Smooth muscle cell (in vitro differentiated cells): Measurements from ENCODE around the gene NFASC. TPM values are rescaled to one million over a fixed set of nuclear protein-coding genes. Genes with fewer than 3 reads are reported as not detected.

Source experiments
- DNase-seq: peaks from one replicate; lab custom pipeline; 2025; ENCODE audit not compliant: unreplicated experiment; lab: John Stamatoyannopoulos, UW
- H2AFZ ChIP-seq: fragments of 200-600 bp; sonication (generic); 2 replicates; pipeline ENCODE4 v1.6.0; 2016; ENCODE audit warnings: antibody characterized with exemption, low read depth, mild to moderate bottlenecking
- H3F3A ChIP-seq: fragments of 200-600 bp; sonication (generic); 2 replicates; pipeline ENCODE4 v1.6.0; 2017; ENCODE audit warnings: antibody characterized with exemption, low read depth
- H3K27ac ChIP-seq: fragments of 200-600 bp; sonication (generic); 2 replicates; pipeline ENCODE4 v1.5.1; 2016; ENCODE audit warnings: low read depth, mild to moderate bottlenecking
- H3K27me3 ChIP-seq: fragments of 200-600 bp; sonication (generic); 2 replicates; pipeline ENCODE4 v1.6.1; 2016; ENCODE audit warnings: low read depth, mild to moderate bottlenecking
- H3K36me3 ChIP-seq: fragments of 200-600 bp; sonication (generic); 2 replicates; pipeline ENCODE4 v1.5.1; 2016; ENCODE audit warnings: low read depth
- H3K4me1 ChIP-seq: fragments of 200-600 bp; sonication (generic); 2 replicates; pipeline ENCODE4 v1.5.1; 2016; ENCODE audit warnings: low read depth
- H3K4me2 ChIP-seq: fragments of 200-600 bp; sonication (generic); 2 replicates; pipeline ENCODE4 v1.6.0; 2016; ENCODE audit warnings: mild to moderate bottlenecking
- H3K4me3 ChIP-seq: fragments of 200-600 bp; sonication (generic); 2 replicates; pipeline ENCODE4 v1.5.1; 2016; ENCODE audit warnings: mild to moderate bottlenecking
- H3K79me2 ChIP-seq: fragments of 200-600 bp; sonication (generic); 2 replicates; pipeline ENCODE4 v1.6.0; 2016; ENCODE audit warnings: low read depth, mild to moderate bottlenecking
- H3K9ac ChIP-seq: fragments of 200-600 bp; sonication (generic); 2 replicates; pipeline ENCODE4 v1.6.0; 2016; ENCODE audit warnings: low read depth
- H3K9me3 ChIP-seq: fragments of 200-600 bp; sonication (generic); replicated peaks from 2 replicates; pipeline ENCODE4 v1.5.1; 2016; ENCODE audit warnings: low read depth
- H4K20me1 ChIP-seq: fragments of 200-600 bp; sonication (generic); 2 replicates; pipeline ENCODE4 v1.6.0; 2016; ENCODE audit warnings: low read depth
- CTCF ChIP-seq: fragments of 200-600 bp; sonication (generic); IDR thresholded peaks from 2 replicates; pipeline ENCODE4 v1.5.1; 2017; ENCODE audit warnings: borderline replicate concordance, mild to moderate bottlenecking, antibody characterized with exemption; ENCODE audit not compliant: insufficient read depth, poor library complexity, severe bottlenecking
- WGBS: methylation state at CpG from one replicate; pipeline ENCODE4 v1.1.7; 2016; ENCODE audit warnings: low lambda C conversion rate; 5-methylcytosine and 5-hydroxymethylcytosine counted together
- polyA plus RNA-seq: library from polyadenylated mRNA; unstranded; fragments of >200 nt; fragmentation: Nextera tagmentation; extraction: Ambion mirVana; gene quantifications from 2 replicates; pipeline ENCODE4 v1.2.1, GENCODE V29; 2016
- total RNA-seq: library from RNA; depleted of rRNA; stranded (reverse); fragments of >200 nt; gene quantifications from 2 replicates; pipeline ENCODE4 v1.2.3, GENCODE V29; 2014

The NFASC gene
- total and polyA plus RNA-seq, 2 experiments from 2014 or later, result 0.09 to 0.63 TPM

GRCh38 chr1:204894031-204894430 is 23.4 kb downstream of the NFASC start:
- no peak for DNase-seq
- Histone ChIP-seq H3K4me3 (no peak overlapping the region), H3K27me3 (peaks cover 67% of the 10 kb centered on the region), H4K20me1 (no peaks in the 10 kb centered on the region), H3K4me1 (no peaks in the 10 kb centered on the region), H3F3A (no peaks in the 10 kb centered on the region), H2AFZ (no peak overlapping the region), H3K36me3 (no peaks in the 10 kb centered on the region), H3K9ac (no peak overlapping the region), H3K27ac (no peak overlapping the region), H3K4me2 (no peak overlapping the region), H3K9me3 (no peaks in the 10 kb centered on the region), H3K79me2 (no peaks in the 10 kb centered on the region)
- no peak for TF ChIP-seq CTCF

- H3K36me3 ChIP-seq, result no peaks in the 10 kb centered on the region
- H3K9me3 ChIP-seq, result no peaks in the 10 kb centered on the region
- H3K4me1 ChIP-seq, result no peaks in the 10 kb centered on the region
- no peaks in the 10 kb centered on the region for H3F3A ChIP-seq
- H3K4me3 ChIP-seq, result no peak overlapping the region
- H3K27ac ChIP-seq, result no peak overlapping the region
- no peaks in the 10 kb centered on the region for H3K79me2 ChIP-seq
- TF ChIP-seq CTCF, result no peak
- H2AFZ ChIP-seq, result no peak overlapping the region
- no peaks in the 10 kb centered on the region for H4K20me1 ChIP-seq
- peaks cover 71% of the 10 kb centered on the region for H3K27me3 ChIP-seq
- H3K9ac ChIP-seq, result no peak overlapping the region
- whole genome bisulfite sequencing, result 91% methylated on average over 1 of the region's 1 CpG
- H3K4me2 ChIP-seq, result no peak overlapping the region
- no peak for DNase-seq
These were observed 23.9 kb downstream of the NFASC start for GRCh38 chr1:204894606-204895005.

GRCh38 chr1:204896023-204896422 is 25.4 kb downstream of the NFASC start:
- Histone ChIP-seq H3K4me2 (no peak overlapping the region), H4K20me1 (no peaks in the 10 kb centered on the region), H3K9me3 (no peaks in the 10 kb centered on the region), H3K27ac (no peak overlapping the region), H3K4me1 (no peaks in the 10 kb centered on the region), H3K36me3 (no peaks in the 10 kb centered on the region), H3K4me3 (no peak overlapping the region), H3K9ac (no peak overlapping the region), H3K79me2 (no peaks in the 10 kb centered on the region), H3F3A (no peaks in the 10 kb centered on the region), H2AFZ (no peak overlapping the region), H3K27me3 (peaks cover 85% of the 10 kb centered on the region)
- no peak for DNase-seq
- 93% methylated on average over 6 of the region's 6 CpGs for WGBS
- no peak for TF ChIP-seq CTCF

- no peaks in the 10 kb centered on the region for H4K20me1 ChIP-seq
- H3K27ac ChIP-seq, result no peak overlapping the region
- H3K4me1 ChIP-seq, result no peaks in the 10 kb centered on the region
- H3K9me3 ChIP-seq, result no peaks in the 10 kb centered on the region
- WGBS, result 60% methylated on average over 5 of the region's 5 CpGs
- H3K36me3 ChIP-seq, result no peaks in the 10 kb centered on the region
- no peaks in the 10 kb centered on the region for H3F3A ChIP-seq
- no peak for DNase-seq
- no peak for TF ChIP-seq CTCF
- no peak overlapping the region for H3K9ac ChIP-seq
- H2AFZ ChIP-seq, result no peak overlapping the region
- no peaks in the 10 kb centered on the region for H3K79me2 ChIP-seq
- no peak overlapping the region for H3K4me3 ChIP-seq
- peaks cover 92% of the 10 kb centered on the region for H3K27me3 ChIP-seq
- H3K4me2 ChIP-seq, result no peak overlapping the region
These were observed 26.3 kb downstream of the NFASC start for GRCh38 chr1:204896787-204897469.
